ENCODE results near the gene FAM210A.

FAM210A gene

GRCh38 chr18:13641551-13642439 lies 84.6 kb downstream of the FAM210A start:
- no peak for DNase-seq (ENCODE audit: low read depth)
- no peak overlapping the region for H3K4me3 ChIP-seq (ENCODE audit: low read depth, low read length)
- TF ChIP-seq CTCF (IDR thresholded peaks at IDR 0.05; ENCODE audit: control insufficient read depth, extremely low read depth, insufficient read depth) = no peak

- no peak for DNase-seq (ENCODE audit: low read depth)
- TF ChIP-seq CTCF (IDR thresholded peaks at IDR 0.05; ENCODE audit: control insufficient read depth, extremely low read depth, insufficient read depth) = no peak
- H3K4me3 ChIP-seq (ENCODE audit: low read depth, low read length) = no peak overlapping the region
These were observed 86.0 kb downstream of the FAM210A start for GRCh38 chr18:13640266-13640860.

GRCh38 chr18:13638719-13639595 lies 87.4 kb downstream of the FAM210A start:
- TF ChIP-seq CTCF (IDR thresholded peaks at IDR 0.05; ENCODE audit: control insufficient read depth, extremely low read depth, insufficient read depth) = no peak
- H3K4me3 ChIP-seq (ENCODE audit: low read depth, low read length) = no peak overlapping the region
- DNase-seq (ENCODE audit: low read depth) = no peak

GRCh38 chr18:13635046-13635445 lies 91.3 kb downstream of the FAM210A start:
- no peak overlapping the region for H3K4me3 ChIP-seq (ENCODE audit: low read depth, low read length)
- TF ChIP-seq CTCF (IDR thresholded peaks at IDR 0.05; ENCODE audit: control insufficient read depth, extremely low read depth, insufficient read depth) = no peak
- DNase-seq (ENCODE audit: low read depth) = no peak

- H3K4me3 ChIP-seq (ENCODE audit: low read depth, low read length) = no peak overlapping the region
- DNase-seq (ENCODE audit: low read depth) = no peak
- no peak for TF ChIP-seq CTCF (IDR thresholded peaks at IDR 0.05; ENCODE audit: control insufficient read depth, extremely low read depth, insufficient read depth)
These were observed 92.7 kb downstream of the FAM210A start for GRCh38 chr18:13633700-13634099.

GRCh38 chr18:13630716-13631268 lies 95.6 kb downstream of the FAM210A start:
- no peak for DNase-seq (ENCODE audit: low read depth)

More at GRCh38 chr18:13630716-13631268, 95.6 kb downstream of the FAM210A start:
- no peak overlapping the region for H3K4me3 ChIP-seq (ENCODE audit: low read depth, low read length)
- no peak for TF ChIP-seq CTCF (IDR thresholded peaks at IDR 0.05; ENCODE audit: control insufficient read depth, extremely low read depth, insufficient read depth)
